Tibial artery (tissue), 4 donors: Measurements from ENCODE around the gene NWD2.

Experiments used
- DNase-seq, 2 donors: peaks; one replicate each; pipeline ENCODE4 v3.0.0-alpha.2; 2019
- H3K27ac ChIP-seq, 2 donors: fragments of 200-600 bp; sonication (generic) in 1 of 2; 1 replicate in 1 of 2; 2 replicates in 1 of 2; pipeline ENCODE4 v1.5.1; 2018 to 2019; ENCODE audit warnings: mild to moderate bottlenecking in 1 of 2
- H3K27me3 ChIP-seq, 2 donors: fragments of 200-600 bp; sonication (generic) in 1 of 2; one replicate each; pipeline versions ENCODE4 v1.5.1 to v1.6.0; 2016 to 2019
- H3K36me3 ChIP-seq, 3 donors: fragments of 200-600 bp; sonication (generic) in 2 of 3; one replicate each; pipeline ENCODE4 v1.5.1; 2016 to 2019; ENCODE audit warnings: mild to moderate bottlenecking in 2 of 3
- H3K4me1 ChIP-seq, 4 donors: fragments of 200-600 bp; sonication (generic) in 2 of 4; 1 replicate in 3 of 4; 2 replicates in 1 of 4; pipeline ENCODE4 v1.5.1; 2016 to 2019
- H3K4me3 ChIP-seq, 2 donors: fragments of 200-600 bp; sonication (generic) in 1 of 2; 1 replicate in 1 of 2; 2 replicates in 1 of 2; pipeline ENCODE4 v1.5.1; 2018 to 2019; ENCODE audit warnings: mild to moderate bottlenecking in 2 of 2
- H3K9me3 ChIP-seq, 3 donors: fragments of 200-600 bp; sonication (generic) in 1 of 3; one replicate each; pipeline ENCODE4 v1.5.1; 2016 to 2019
- CTCF ChIP-seq, 2 experiments: fragments of 200-600 bp in 1 of 2; fragments of 450-650 bp in 1 of 2; IDR thresholded peaks; one replicate each; pipeline ENCODE4 v1.5.1; 2017 to 2019; ENCODE audit warnings: antibody characterized with exemption in 2 of 2, mild to moderate bottlenecking in 1 of 2, moderate library complexity in 1 of 2
- intact Hi-C: fragments of 100-400 bp; cut with DNase I; formaldehyde crosslinking; loops from one replicate; pipeline ENCODE4 v1.15.0; 2023; ENCODE audit warnings: low total_unique reads

The NWD2 gene

GRCh38 chr4:37453281-37453998, 208.9 kb downstream of the NWD2 start:
- Histone ChIP-seq H3K4me1 (peaks cover 0 to 15% (median 11%) of the 10 kb centered on the region in 4 donors), H3K36me3 (no peaks in the 10 kb centered on the region), H3K9me3 (no peaks in the 10 kb centered on the region), H3K27me3 (peaks cover 0 to 50% of the 10 kb centered on the region in 2 donors), H3K4me3 (peak overlapping the region; percentile 39 to 53), H3K27ac (no peak overlapping the region)
- intact Hi-C loops, result no loop called here
- DNase-seq, result peak; percentile 30 to 64
- TF ChIP-seq CTCF (IDR thresholded peaks at IDR 0.05), result no peak

- Histone ChIP-seq H3K36me3 (no peaks in the 10 kb centered on the region), H3K4me1 (peaks cover 0 to 15% (median 11%) of the 10 kb centered on the region in 4 donors), H3K9me3 (no peaks in the 10 kb centered on the region), H3K27me3 (peaks cover 0 to 50% of the 10 kb centered on the region in 2 donors), H3K4me3 (peak overlapping the region; percentile 39 to 53), H3K27ac (no peak overlapping the region)
- no peak for DNase-seq
- intact Hi-C loops, result no loop called here
- no peak for TF ChIP-seq CTCF (IDR thresholded peaks at IDR 0.05)
Measured at GRCh38 chr4:37453999-37454800, 209.7 kb downstream of the NWD2 start.

GRCh38 chr4:37455301-37456131, 211.0 kb downstream of the NWD2 start:
- intact Hi-C loops, result no loop called here
- Histone ChIP-seq H3K4me3 (no peak overlapping the region), H3K9me3 (no peaks in the 10 kb centered on the region), H3K27ac (no peak overlapping the region), H3K4me1 (peaks cover 0 to 15% (median 11%) of the 10 kb centered on the region in 4 donors), H3K27me3 (peaks cover 0 to 44% of the 10 kb centered on the region in 2 donors), H3K36me3 (no peaks in the 10 kb centered on the region)
- no peak for TF ChIP-seq CTCF (IDR thresholded peaks at IDR 0.05)
- no peak for DNase-seq

GRCh38 chr4:37461801-37462200, 217.3 kb downstream of the NWD2 start:
- Histone ChIP-seq H3K36me3 (no peaks in the 10 kb centered on the region), H3K27me3 (no peaks in the 10 kb centered on the region), H3K4me1 (no peaks in the 10 kb centered on the region), H3K9me3 (no peaks in the 10 kb centered on the region), H3K27ac (no peak overlapping the region), H3K4me3 (no peak overlapping the region)
- no peak for TF ChIP-seq CTCF (IDR thresholded peaks at IDR 0.05)
- intact Hi-C loops, result no loop called here
- DNase-seq, result no peak

- TF ChIP-seq CTCF (IDR thresholded peaks at IDR 0.05), result no peak
- Histone ChIP-seq H3K4me3 (no peak overlapping the region), H3K27ac (no peak overlapping the region), H3K4me1 (no peaks in the 10 kb centered on the region), H3K36me3 (no peaks in the 10 kb centered on the region), H3K9me3 (no peaks in the 10 kb centered on the region), H3K27me3 (no peaks in the 10 kb centered on the region)
- DNase-seq, result no peak
- intact Hi-C loops, result no loop called here
Measured at GRCh38 chr4:37463033-37463856, 218.7 kb downstream of the NWD2 start.
